ENCODE measurements around the gene PFKFB2.

PFKFB2 gene

GRCh38 chr1:207020065-207020708 lies 32.9 kb upstream of the PFKFB2 start:
- DNase-seq: no peak
- intact Hi-C loops (cut with DNase I; ENCODE audit: low total_unique reads): no loop called here
- peaks cover 0 to 30% (median 11%) of the 10 kb centered on the region in 4 donors for H3K4me1 ChIP-seq

GRCh38 chr1:207020709-207021107 lies 32.4 kb upstream of the PFKFB2 start:
- TF ChIP-seq, protein P1, sequence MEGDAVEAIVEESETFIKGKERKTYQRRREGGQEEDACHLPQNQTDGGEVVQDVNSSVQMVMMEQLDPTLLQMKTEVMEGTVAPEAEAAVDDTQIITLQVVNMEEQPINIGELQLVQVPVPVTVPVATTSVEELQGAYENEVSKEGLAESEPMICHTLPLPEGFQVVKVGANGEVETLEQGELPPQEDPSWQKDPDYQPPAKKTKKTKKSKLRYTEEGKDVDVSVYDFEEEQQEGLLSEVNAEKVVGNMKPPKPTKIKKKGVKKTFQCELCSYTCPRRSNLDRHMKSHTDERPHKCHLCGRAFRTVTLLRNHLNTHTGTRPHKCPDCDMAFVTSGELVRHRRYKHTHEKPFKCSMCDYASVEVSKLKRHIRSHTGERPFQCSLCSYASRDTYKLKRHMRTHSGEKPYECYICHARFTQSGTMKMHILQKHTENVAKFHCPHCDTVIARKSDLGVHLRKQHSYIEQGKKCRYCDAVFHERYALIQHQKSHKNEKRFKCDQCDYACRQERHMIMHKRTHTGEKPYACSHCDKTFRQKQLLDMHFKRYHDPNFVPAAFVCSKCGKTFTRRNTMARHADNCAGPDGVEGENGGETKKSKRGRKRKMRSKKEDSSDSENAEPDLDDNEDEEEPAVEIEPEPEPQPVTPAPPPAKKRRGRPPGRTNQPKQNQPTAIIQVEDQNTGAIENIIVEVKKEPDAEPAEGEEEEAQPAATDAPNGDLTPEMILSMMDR (IDR thresholded peaks at IDR 0.05): no peak
- H3K4me1 ChIP-seq: peaks cover 0 to 35% (median 16%) of the 10 kb centered on the region in 4 donors
- no peaks in the 10 kb centered on the region for H3K9me3 ChIP-seq
- no peak for DNase-seq
- H3K27ac ChIP-seq: no peak overlapping the region
- H3K36me3 ChIP-seq: no peaks in the 10 kb centered on the region
- no peak overlapping the region for H3K4me3 ChIP-seq
- intact Hi-C loops (cut with DNase I; ENCODE audit: low total_unique reads): no loop called here
- H3K27me3 ChIP-seq: no peaks in the 10 kb centered on the region

More at GRCh38 chr1:207020065-207020708, 32.9 kb upstream of the PFKFB2 start:
- Histone ChIP-seq H3K27ac (no peak overlapping the region), H3K9me3 (no peaks in the 10 kb centered on the region), H3K36me3 (no peaks in the 10 kb centered on the region), H3K4me3 (no peak overlapping the region), H3K27me3 (no peaks in the 10 kb centered on the region)
- TF ChIP-seq, protein P1 (IDR thresholded peaks at IDR 0.05): no peak

DNA sequence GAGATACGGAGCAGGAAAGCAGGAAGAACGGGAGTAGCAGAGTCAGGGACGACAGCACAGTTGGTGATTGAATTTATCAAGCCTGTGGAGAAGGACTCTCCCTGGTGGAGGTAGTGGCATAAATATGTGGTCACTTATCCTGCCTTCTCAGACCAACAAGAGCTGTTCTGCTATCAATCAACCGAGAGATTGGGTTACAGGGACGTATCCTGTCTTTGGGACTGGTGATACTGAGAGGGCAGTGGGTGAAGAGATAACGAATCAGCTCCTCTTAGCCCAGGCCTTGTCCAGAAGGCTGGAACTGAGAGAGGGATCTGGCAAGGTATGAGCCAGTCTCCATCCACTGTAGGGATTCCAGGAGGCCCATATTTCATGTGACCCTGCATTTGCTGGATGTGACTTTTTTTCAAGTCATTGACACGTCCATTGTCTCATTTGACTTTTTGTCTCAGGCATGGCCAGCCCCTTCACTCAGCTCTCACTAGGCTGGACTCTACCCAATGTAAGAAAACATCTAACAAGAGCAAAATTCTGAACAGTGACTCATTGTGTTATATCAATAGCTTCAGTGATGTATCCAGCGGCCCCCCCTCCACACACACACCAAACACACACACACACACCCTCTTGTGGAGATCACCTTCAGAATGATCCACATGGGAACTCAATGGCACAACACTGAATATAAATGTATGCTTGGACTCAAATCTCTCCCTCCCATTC lies 31.8 kb upstream of the PFKFB2 start:
- no peak overlapping the region for H3K4me3 ChIP-seq
- intact Hi-C loops (cut with DNase I; ENCODE audit: low total_unique reads): no loop called here
- H3K4me1 ChIP-seq: peaks cover 0 to 41% (median 20%) of the 10 kb centered on the region in 4 donors
- no peaks in the 10 kb centered on the region for H3K9me3 ChIP-seq
- TF ChIP-seq, protein P1 (IDR thresholded peaks at IDR 0.05): no peak
- no peak for DNase-seq
- H3K36me3 ChIP-seq: no peaks in the 10 kb centered on the region
- no peak overlapping the region for H3K27ac ChIP-seq
- H3K27me3 ChIP-seq: no peaks in the 10 kb centered on the region

GRCh38 chr1:207021876-207022596 lies 31.0 kb upstream of the PFKFB2 start:
- TF ChIP-seq, protein P1 (IDR thresholded peaks at IDR 0.05): no peak
- Histone ChIP-seq H3K27me3 (no peaks in the 10 kb centered on the region), H3K27ac (no peak overlapping the region), H3K4me1 (peaks cover 0 to 47% (median 24%) of the 10 kb centered on the region in 4 donors), H3K36me3 (no peaks in the 10 kb centered on the region), H3K4me3 (no peak overlapping the region), H3K9me3 (no peaks in the 10 kb centered on the region)
- intact Hi-C loops (cut with DNase I; ENCODE audit: low total_unique reads): no loop called here
- DNase-seq: no peak

DNA sequence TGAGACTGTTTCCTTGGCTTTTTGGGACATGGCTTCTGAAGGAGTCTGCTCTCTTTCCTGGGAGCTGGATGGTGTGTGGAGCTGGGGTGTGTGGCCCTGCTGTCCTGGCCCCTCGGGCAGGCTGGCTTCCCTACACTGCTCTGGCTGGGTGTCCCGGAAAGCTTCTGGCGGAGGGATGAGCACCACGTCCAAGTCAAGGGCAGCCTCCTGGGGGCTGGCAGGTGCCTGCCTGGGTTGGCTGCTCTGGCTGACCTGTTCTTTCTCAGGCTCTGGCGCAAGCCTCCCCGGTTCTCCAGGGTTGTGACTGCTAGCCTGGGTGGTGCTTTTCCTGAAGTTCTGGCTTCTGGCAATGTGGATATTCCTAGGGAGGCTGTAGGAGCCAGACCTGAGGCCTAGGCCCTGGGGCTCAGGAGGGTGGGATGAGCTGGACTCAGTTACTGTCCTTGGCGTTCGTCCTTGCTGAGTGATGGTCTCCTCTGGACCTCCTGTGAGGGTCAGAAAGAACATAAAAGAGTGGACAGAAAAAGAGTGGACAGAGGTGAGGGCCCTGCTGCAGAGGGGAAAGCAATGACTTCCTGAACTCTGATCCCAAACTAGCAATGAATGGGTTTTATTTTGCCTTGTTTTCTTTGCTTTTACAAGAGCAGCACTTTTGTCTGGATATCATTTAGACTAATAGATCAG lies 29.9 kb upstream of the PFKFB2 start:
- intact Hi-C loops (cut with DNase I; ENCODE audit: low total_unique reads): no loop called here
- Histone ChIP-seq H3K4me1 (peaks cover 0 to 47% (median 24%) of the 10 kb centered on the region in 4 donors), H3K27me3 (no peaks in the 10 kb centered on the region), H3K27ac (no peak overlapping the region), H3K4me3 (no peak overlapping the region), H3K36me3 (no peaks in the 10 kb centered on the region), H3K9me3 (no peaks in the 10 kb centered on the region)
- TF ChIP-seq, protein P1 (IDR thresholded peaks at IDR 0.05): no peak
- no peak for DNase-seq
